SK-N-SH treated with all-trans-retinoic acid at 6 μM for 48 hours (cell line): ENCODE results near the gene PEAR1.

Source experiments
- BACH2 ChIP-seq: fragments of 250-450 bp; sonication (Bioruptor Pico); IDR thresholded peaks from 2 replicates; pipeline ENCODE4 v1.9.0; 2021; ENCODE audit warnings: mild to moderate bottlenecking, borderline replicate concordance
- CSRNP3 ChIP-seq: fragments of 250-450 bp; sonication (Bioruptor Pico); IDR thresholded peaks from 2 replicates; pipeline ENCODE4 v1.5.1; 2021; ENCODE audit warnings: mild to moderate bottlenecking, moderate library complexity
- ESRRG ChIP-seq: fragments of 250-450 bp; sonication (Bioruptor Pico); IDR thresholded peaks from 2 replicates; pipeline ENCODE4 v1.6.1; 2021; ENCODE audit warnings: mild to moderate bottlenecking
- ISL1 ChIP-seq: fragments of 250-450 bp; sonication (Bioruptor Pico); IDR thresholded peaks from 2 replicates; pipeline ENCODE4 v2.1.2; 2022; ENCODE audit warnings: mild to moderate bottlenecking, moderate library complexity
- SNAI2 ChIP-seq: fragments of 250-450 bp; sonication (Bioruptor Pico); IDR thresholded peaks from 2 replicates; pipeline ENCODE4 v1.5.0; 2020; ENCODE audit warnings: mild to moderate bottlenecking, moderate library complexity
- ZFP3 ChIP-seq: fragments of 250-450 bp; sonication (Bioruptor Pico); IDR thresholded peaks from 2 replicates; pipeline ENCODE4 v1.5.0; 2020; ENCODE audit warnings: mild to moderate bottlenecking, moderate library complexity
- ZNF565 ChIP-seq: fragments of 450-650 bp; formaldehyde crosslinking; conservative IDR thresholded peaks from 2 replicates; pipeline ENCODE4 v1.5.0; 2020; ENCODE audit warnings: low read depth, mild to moderate bottlenecking, moderate library complexity

GRCh38 chr1:156887317-156887716 is 6.2 kb upstream of the PEAR1 start:
- TF ChIP-seq BACH2, result no peak
- no peak for TF ChIP-seq ISL1 (CRISPR knock-in tag)
- no peak for TF ChIP-seq ZNF565 (CRISPR knock-in tag)
- no peak for TF ChIP-seq ZFP3 (CRISPR knock-in tag)
- no peak for TF ChIP-seq SNAI2 (CRISPR knock-in tag)
- no peak for TF ChIP-seq CSRNP3 (CRISPR knock-in tag)
- TF ChIP-seq ESRRG, result no peak
